ENCODE data around the gene ACTN3.

DNA sequence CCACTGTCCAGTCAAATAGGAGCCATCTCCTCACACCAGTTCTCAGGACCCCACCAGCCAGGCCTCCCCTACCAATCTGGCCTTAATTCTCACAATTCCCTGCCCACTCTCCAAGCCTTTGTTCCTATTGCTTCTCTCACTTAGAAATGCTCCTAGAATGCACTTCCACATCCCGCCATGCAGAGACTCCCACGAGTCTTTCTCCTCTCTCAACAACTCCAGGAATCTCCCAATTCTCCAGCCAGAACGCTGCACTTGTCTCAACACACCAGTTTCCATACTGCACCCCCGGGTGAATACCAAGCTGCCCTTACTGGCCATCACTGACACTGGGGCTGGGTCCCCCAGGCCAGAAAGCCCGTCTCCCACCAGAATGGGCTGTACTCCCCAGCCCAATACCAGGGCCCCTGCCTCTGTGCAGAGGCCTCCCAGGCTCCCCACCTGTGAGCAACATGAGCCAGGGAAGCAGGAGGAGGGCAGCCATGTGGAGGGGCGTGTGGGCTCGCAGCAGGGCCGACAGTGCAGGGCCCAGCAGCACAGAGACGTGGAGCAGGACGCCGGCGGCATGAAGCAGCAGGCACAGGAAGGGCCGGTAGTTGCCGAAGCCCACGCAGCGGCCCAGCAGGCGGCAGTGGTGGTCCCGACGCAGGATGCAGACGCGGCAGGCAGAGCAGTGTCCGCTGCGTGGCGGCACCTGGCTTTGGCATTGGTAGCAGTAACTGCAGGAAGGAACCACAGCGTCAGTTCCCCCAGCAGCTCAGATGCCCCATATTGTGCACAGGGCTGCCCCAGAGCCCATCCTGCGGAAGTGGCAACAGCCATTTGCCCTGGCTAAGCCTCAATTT, 3.2 kb upstream of the ACTN3 start:
- TF ChIP-seq GATA3 (IDR thresholded peaks at IDR 0.05; ENCODE audit: low read depth, low read length) (no peak), GATA2 (IDR thresholded peaks at IDR 0.05; ENCODE audit: low read depth, low read length) (no peak)

Measured in SH-SY5Y (cell line).